NCI-H69 (cell line): ENCODE measurements around the gene QKI.

Experiments
- DNase-seq: peaks from one replicate; lab custom pipeline; 2025; lab: John Stamatoyannopoulos, UW

Gene QKI

DNA sequence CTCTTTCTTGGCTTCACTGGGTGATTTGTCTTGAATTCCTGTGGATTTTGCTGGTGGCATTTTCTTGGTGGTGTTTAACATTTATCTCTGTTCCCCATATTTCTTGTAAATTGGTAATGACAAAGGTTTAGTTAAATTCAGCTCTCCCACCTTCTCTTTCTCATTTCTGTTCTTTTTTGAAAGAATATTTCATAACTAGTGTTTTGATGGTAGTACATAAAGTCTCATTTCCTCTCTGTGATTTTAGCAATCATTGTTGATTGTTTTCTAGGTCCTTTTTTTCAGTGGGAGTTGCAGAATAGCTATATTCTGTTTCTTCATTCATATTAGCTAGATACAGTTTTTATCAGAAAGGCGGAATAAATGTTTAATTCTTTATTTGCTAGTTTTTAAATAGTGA, 73.1 kb downstream of the QKI start:
- no peak for DNase-seq

GRCh38 chr6:163489584-163489983, 75.1 kb downstream of the QKI start:
- no peak for DNase-seq

- peak; percentile 58 for DNase-seq
Measured at GRCh38 chr6:163490826-163491577, 76.5 kb downstream of the QKI start.

- DNase-seq, result no peak
Measured at GRCh38 chr6:163491737-163492300, 77.3 kb downstream of the QKI start.

GRCh38 chr6:163494279-163494727, 79.8 kb downstream of the QKI start:
- DNase-seq, result no peak

DNA sequence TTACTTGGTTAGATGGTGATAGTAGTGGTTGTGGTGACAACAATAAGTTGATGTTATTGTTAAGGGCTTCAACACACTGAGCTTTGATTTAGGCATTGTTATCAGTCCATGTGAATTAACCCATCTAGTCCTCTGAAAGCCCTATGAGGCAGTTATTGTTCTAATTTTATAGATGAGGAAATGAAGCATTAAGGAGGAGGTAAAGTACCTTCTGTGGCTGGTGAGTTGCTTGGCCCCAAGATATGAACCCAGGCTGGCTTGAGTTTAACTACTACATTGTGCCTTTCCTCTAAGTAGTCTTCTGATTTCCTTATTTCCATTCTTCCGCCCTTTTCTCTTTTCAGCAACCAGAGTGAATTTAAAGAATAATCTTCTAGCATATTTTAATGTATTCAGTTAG, 81.7 kb downstream of the QKI start:
- DNase-seq, result no peak

- DNase-seq, result no peak
Measured at GRCh38 chr6:163500105-163500504, 85.6 kb downstream of the QKI start.

GRCh38 chr6:163501026-163501425, 86.5 kb downstream of the QKI start:
- no peak for DNase-seq

- DNase-seq, result peak; percentile 98
Measured at GRCh38 chr6:163501439-163501838, 86.9 kb downstream of the QKI start.

- DNase-seq, result no peak
Measured at GRCh38 chr6:163504984-163505640, 90.6 kb downstream of the QKI start.

GRCh38 chr6:163507965-163508364, 93.4 kb downstream of the QKI start:
- DNase-seq, result no peak

- DNase-seq, result no peak
Measured at GRCh38 chr6:163513003-163513402, 98.5 kb downstream of the QKI start.

DNA sequence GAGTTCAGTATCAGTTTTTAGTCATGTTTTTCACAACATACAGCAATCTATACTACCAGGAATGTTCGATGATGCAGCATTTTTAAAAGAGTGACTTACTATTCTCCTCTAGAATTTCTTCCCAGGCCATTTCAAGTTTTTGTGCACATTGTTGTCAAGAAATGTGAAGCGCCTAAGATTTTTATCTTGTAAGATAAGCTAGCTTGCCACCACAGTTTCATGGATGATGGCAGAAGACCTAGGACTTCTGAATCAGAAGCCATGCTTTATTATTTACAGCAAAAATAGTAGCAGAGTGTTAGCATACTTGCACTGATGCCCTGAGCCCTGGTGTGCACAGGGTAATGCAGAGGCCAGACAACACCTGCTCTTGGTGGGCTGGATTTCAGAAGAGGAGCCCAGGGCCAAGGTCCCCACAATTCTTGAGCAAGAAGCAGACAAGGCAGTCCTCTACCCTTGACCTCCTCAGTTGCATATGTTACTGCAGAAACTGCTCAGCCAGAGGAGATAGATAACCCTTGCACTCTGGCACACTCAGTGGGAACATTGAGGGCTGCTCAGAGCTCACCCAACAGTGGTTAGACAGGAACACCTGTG, 99.2 kb downstream of the QKI start:
- no peak for DNase-seq

GRCh38 chr6:163516908-163517307, 102.4 kb downstream of the QKI start:
- DNase-seq, result no peak

DNA sequence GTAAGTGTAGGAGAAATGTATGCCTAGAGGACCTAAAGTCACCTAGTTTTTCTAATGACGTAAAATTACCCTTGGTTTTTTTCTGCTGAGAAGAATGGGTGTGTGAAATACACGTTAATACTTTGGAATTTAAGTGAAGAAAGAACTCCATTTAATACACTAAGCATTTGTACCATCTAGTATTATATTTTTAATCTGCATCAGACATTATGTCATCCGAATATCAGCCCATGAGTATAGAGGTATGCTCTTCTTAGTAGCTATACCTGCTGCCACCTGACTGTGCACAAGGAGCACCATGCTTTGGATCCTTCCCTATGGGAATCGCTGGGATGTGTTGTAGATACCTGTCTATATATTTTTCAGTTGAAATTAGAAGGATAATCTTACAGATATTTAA, 106.4 kb downstream of the QKI start:
- DNase-seq, result no peak

GRCh38 chr6:163522033-163522432, 107.5 kb downstream of the QKI start:
- DNase-seq, result no peak

- no peak for DNase-seq
Measured at GRCh38 chr6:163525926-163526325, 111.4 kb downstream of the QKI start.

DNA sequence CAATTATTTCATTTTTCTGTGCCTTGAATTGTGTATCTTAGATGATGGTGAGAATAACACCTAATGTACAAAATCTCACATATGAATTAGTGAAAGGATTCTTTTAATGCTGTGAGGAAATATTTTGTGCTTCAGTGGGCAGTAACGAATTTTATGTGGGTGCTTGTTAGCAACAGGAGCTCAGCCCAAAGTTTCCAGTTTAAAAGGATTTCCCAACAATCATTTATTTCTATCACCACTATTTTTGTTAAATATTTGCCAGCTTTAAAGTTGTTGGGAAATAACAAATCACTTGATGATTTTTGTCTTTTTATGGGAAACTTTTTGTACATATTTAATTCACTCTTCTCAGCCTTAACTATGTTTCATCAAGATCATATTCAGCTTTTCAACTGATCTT, 111.8 kb downstream of the QKI start:
- no peak for DNase-seq

GRCh38 chr6:163527291-163527690, 112.8 kb downstream of the QKI start:
- DNase-seq, result peak; percentile 88

DNA sequence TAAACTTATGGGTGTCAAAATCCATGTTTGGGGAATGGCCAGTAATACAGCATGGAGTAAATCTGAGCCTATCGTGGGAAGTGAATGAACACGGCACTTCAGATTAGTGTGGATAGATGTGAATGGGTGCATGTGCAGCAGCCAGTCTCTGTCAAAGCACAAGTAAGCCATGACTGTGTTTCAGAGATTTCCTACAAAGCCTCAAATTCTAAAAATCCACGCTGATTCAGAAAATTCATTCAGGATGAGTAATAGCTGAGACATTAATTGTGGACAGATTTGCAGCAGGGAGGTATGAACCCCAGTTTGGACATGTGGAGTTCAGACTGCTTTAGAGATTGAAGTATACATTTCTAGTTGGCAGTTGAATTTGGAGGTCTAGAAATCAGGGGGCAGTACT, 115.1 kb downstream of the QKI start:
- peak; percentile 28 for DNase-seq

DNA sequence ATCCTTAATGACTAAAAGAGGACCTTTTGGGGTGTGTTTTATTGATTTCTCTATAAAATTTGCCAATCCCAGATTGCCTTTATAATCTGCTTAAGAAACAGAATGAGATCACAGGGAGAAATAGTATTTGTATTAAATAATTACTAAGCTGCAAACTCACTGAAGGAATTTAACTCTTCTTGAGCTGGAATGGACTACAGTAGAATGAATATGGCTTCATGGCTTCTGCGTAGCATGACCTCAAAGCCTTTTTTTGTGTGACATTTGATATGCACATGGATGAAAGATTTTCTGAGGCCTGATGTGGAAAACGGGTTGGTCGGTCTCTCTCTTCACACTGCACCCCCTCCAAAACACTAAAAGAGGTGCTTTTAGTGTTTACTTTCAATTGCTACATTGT, 115.9 kb downstream of the QKI start:
- no peak for DNase-seq

DNA sequence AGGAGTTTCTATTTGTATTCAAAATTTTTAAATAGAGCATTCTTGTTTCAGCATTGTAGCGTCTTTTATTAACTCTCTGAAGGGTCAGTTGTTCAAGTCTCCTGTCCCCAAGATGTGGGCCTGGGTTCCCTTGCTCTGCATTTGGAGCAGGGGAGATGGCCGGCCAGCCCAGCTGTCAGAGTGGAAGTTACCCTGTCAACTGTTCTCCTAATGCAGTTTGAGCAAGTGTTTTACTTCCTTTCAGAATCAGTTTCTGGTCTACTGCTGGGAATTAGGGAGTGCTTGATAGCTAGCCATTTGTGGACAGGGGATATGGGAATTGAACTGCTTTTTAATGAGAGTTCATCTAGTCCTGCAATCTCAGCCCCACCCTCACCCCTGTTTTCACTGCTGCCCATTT, 116.6 kb downstream of the QKI start:
- DNase-seq, result peak; percentile 60

- DNase-seq, result no peak
Measured at GRCh38 chr6:163532526-163533078, 118.1 kb downstream of the QKI start.
